Neural cell (in vitro differentiated cells): Measurements from ENCODE around the gene WFIKKN1. TPM values are rescaled to one million over a fixed set of nuclear protein-coding genes. Genes with fewer than 3 reads are reported as not detected.

ENCODE experiments used
- H2AFZ ChIP-seq: fragments of 200-600, 300-800 bp; sonication (generic), shearing (Covaris generic); 2 replicates; pipeline ENCODE4 v1.6.0; 2014; ENCODE audit warnings: low read depth, mild to moderate bottlenecking, antibody characterized with exemption, low read length, moderate library complexity
- H3F3A ChIP-seq: fragments of 200-600 bp; shearing (Covaris generic); 2 replicates; pipeline ENCODE4 v1.6.1; 2016; ENCODE audit warnings: mild to moderate bottlenecking, moderate library complexity, mixed read lengths, antibody characterized with exemption, low read length; ENCODE audit not compliant: insufficient read depth, poor library complexity, severe bottlenecking
- H3K27ac ChIP-seq: fragments of 200-600, 300-800 bp; sonication (generic), shearing (Covaris generic); 2 replicates; pipeline ENCODE4 v1.5.1; 2014; ENCODE audit warnings: mild to moderate bottlenecking, low read length, moderate library complexity
- H3K27me3 ChIP-seq: fragments of 300-800, 200-600 bp; sonication (generic), shearing (Covaris generic); 2 replicates; pipeline ENCODE4 v1.6.0; 2014; ENCODE audit warnings: mild to moderate bottlenecking, low read depth, low read length, moderate library complexity; ENCODE audit not compliant: insufficient read depth
- H3K36me3 ChIP-seq: fragments of 300-800, 200-600 bp; sonication (generic), shearing (Covaris generic); 2 replicates; pipeline ENCODE4 v1.5.1; 2014; ENCODE audit warnings: mild to moderate bottlenecking, antibody characterized with exemption, low read length, moderate library complexity; ENCODE audit not compliant: insufficient read depth
- H3K4me2 ChIP-seq: fragments of 300-800, 200-600 bp; sonication (generic), shearing (Covaris generic); 2 replicates; pipeline ENCODE4 v1.6.0; 2014; ENCODE audit warnings: mild to moderate bottlenecking, low read length
- H3K4me3 ChIP-seq: fragments of 300-800, 200-600 bp; sonication (generic), shearing (Covaris generic); 2 replicates; pipeline ENCODE4 v1.5.1; 2014; ENCODE audit warnings: mild to moderate bottlenecking, low read length, moderate library complexity
- H3K79me2 ChIP-seq: fragments of 200-600 bp; shearing (Covaris generic); replicated peaks from 2 replicates; pipeline ENCODE4 v1.6.0; 2014; ENCODE audit warnings: mild to moderate bottlenecking, low read length, moderate library complexity; ENCODE audit not compliant: insufficient read depth
- H3K9ac ChIP-seq: fragments of 300-800, 200-600 bp; sonication (generic), shearing (Covaris generic); 2 replicates; pipeline ENCODE4 v1.6.1; 2016; ENCODE audit warnings: mild to moderate bottlenecking, low read length, mixed read lengths
- H3K9me2 ChIP-seq: fragments of 200-600 bp; shearing (Covaris generic); 2 replicates; pipeline ENCODE4 v1.6.1; 2016; ENCODE audit warnings: mild to moderate bottlenecking, low read length, mixed read lengths; ENCODE audit not compliant: insufficient read depth
- H3K9me3 ChIP-seq: fragments of 200-600, 300-800 bp; sonication (generic), shearing (Covaris generic); 2 replicates; pipeline ENCODE4 v1.6.1; 2016; ENCODE audit warnings: mild to moderate bottlenecking, mixed run types, low read length, moderate library complexity, mixed read lengths
- H4K20me1 ChIP-seq: fragments of 200-600 bp; shearing (Covaris generic); 2 replicates; pipeline ENCODE4 v1.6.1; 2016; ENCODE audit warnings: mild to moderate bottlenecking, mixed run types; ENCODE audit not compliant: insufficient read depth
- CTCF ChIP-seq: fragments of 450-650 bp; IDR thresholded peaks from 2 replicates; pipeline ENCODE4 v1.5.1; 2014; ENCODE audit warnings: antibody characterized with exemption, mild to moderate bottlenecking, moderate library complexity; ENCODE audit not compliant: poor library complexity, severe bottlenecking
- EP300 ChIP-seq: fragments of 450-650 bp; conservative IDR thresholded peaks from 2 replicates; pipeline ENCODE4 v1.6.1; 2014; ENCODE audit warnings: antibody characterized with exemption, mild to moderate bottlenecking, moderate library complexity; ENCODE audit not compliant: poor library complexity, severe bottlenecking
- EZH2 ChIP-seq: fragments of 200-600, 300-800 bp; shearing (Covaris generic), sonication (generic); IDR thresholded peaks from 2 replicates; pipeline ENCODE4 v1.6.1; 2014; ENCODE audit warnings: antibody characterized with exemption, low read length, borderline replicate concordance, mild to moderate bottlenecking; ENCODE audit not compliant: insufficient read depth, poor library complexity, severe bottlenecking
- MXI1 ChIP-seq: fragments of 450-650 bp; conservative IDR thresholded peaks from 2 replicates; pipeline ENCODE4 v1.6.1; 2014; ENCODE audit warnings: antibody characterized with exemption, mild to moderate bottlenecking; ENCODE audit not compliant: poor library complexity, severe bottlenecking
- POLR2AphosphoS5 ChIP-seq: IDR thresholded peaks from 2 replicates; pipeline ENCODE4 v1.6.1; 2012
- RAD21 ChIP-seq: fragments of 450-650 bp; conservative IDR thresholded peaks from 2 replicates; pipeline ENCODE4 v1.6.1; 2014; ENCODE audit warnings: antibody characterized with exemption, mild to moderate bottlenecking, moderate library complexity
- REST ChIP-seq: IDR thresholded peaks from 2 replicates; pipeline ENCODE4 v1.6.1; 2012; ENCODE audit warnings: borderline replicate concordance
- SMC3 ChIP-seq: fragments of 450-650 bp; conservative IDR thresholded peaks from 2 replicates; pipeline ENCODE4 v1.6.1; 2014; ENCODE audit warnings: antibody characterized with exemption, mild to moderate bottlenecking, moderate library complexity; ENCODE audit not compliant: poor library complexity
- TAF1 ChIP-seq: IDR thresholded peaks from 2 replicates; pipeline ENCODE4 v1.6.1; 2012; ENCODE audit warnings: low read depth
- polyA plus RNA-seq: library from polyadenylated mRNA; depleted of rRNA; stranded (reverse); fragments of >200 nt; gene quantifications from 2 replicates; pipeline ENCODE4 v1.2.3, GENCODE V29; 2014

Gene WFIKKN1
- polyA plus RNA-seq, 1 donor from 2014 or later = 0.43 TPM

GRCh38 chr16:625117-625976, 5.4 kb upstream of the WFIKKN1 start:
- Histone ChIP-seq H3K27me3 (no peaks in the 10 kb centered on the region), H3F3A (no peaks in the 10 kb centered on the region), H3K9ac (no peak overlapping the region), H3K4me2 (no peak overlapping the region), H3K9me3 (no peaks in the 10 kb centered on the region), H3K4me3 (no peak overlapping the region), H3K27ac (no peak overlapping the region), H2AFZ (no peak overlapping the region), H3K36me3 (no peaks in the 10 kb centered on the region), H4K20me1 (no peaks in the 10 kb centered on the region), H3K79me2 (no peaks in the 10 kb centered on the region), H3K9me2 (no peaks in the 10 kb centered on the region)
- TF ChIP-seq MXI1 (no peak), EP300 (no peak), CTCF (no peak), RAD21 (no peak), TAF1 (no peak), POLR2AphosphoS5 (no peak), EZH2 (no peak), REST (no peak), SMC3 (no peak)

DNA sequence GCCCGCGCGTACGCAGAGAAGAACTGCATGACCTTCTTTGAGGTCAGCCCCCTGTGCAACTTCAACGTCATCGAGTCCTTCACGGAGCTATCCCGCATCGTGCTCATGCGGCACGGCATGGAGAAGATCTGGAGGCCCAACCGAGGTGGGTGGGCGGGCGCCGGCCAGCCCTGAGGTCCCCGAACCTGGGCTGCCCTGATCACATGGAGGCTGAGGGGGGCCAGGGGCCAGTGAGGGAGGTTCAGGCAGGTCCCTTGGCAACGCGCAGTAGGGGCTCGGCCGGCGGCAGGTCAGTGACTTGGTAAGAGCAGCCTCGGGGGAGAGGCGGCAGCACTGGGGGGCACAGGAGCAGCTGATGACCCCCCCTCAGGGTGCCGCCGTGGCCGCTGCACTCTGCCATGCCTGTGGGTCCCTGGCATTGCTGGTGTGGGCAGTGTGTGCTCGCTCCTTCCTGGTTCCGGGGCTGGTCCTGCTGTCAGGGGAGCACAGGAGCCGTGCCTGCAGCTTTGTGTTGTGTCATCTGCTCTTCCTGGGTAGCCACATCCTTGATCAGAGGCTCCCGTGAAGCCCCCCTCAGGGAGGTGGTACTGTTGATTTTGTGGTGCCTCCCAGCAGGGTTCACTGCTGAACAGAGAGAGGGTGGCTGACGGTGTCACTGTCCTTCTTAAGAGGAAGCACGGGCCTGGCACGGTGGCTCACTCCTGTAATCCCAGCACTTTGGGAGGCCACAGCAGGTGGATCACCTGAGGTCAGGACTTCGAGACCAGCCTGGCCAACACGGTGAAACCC, 4.6 kb upstream of the WFIKKN1 start:
- no peak overlapping the region for H3K4me2 ChIP-seq
- no peaks in the 10 kb centered on the region for H3K9me3 ChIP-seq
- no peak overlapping the region for H3K4me3 ChIP-seq
- no peak overlapping the region for H3K9ac ChIP-seq
- no peaks in the 10 kb centered on the region for H4K20me1 ChIP-seq
- H3K79me2 ChIP-seq = no peaks in the 10 kb centered on the region
- no peaks in the 10 kb centered on the region for H3K36me3 ChIP-seq
- H2AFZ ChIP-seq = no peak overlapping the region
- no peaks in the 10 kb centered on the region for H3F3A ChIP-seq
- no peak for TF ChIP-seq RAD21
- TF ChIP-seq EZH2 = no peak
- TF ChIP-seq REST = no peak
- TF ChIP-seq EP300 = no peak
- TF ChIP-seq POLR2AphosphoS5 = no peak
- TF ChIP-seq MXI1 = no peak
- TF ChIP-seq TAF1 = no peak
- no peak for TF ChIP-seq CTCF
- TF ChIP-seq SMC3 = no peak
- H3K27me3 ChIP-seq = no peaks in the 10 kb centered on the region
- H3K9me2 ChIP-seq = no peaks in the 10 kb centered on the region
- H3K27ac ChIP-seq = no peak overlapping the region
